Fibroblast of lung (primary cell): Measurements from ENCODE around the gene SMARCA2. TPM values are rescaled to one million over a fixed set of nuclear protein-coding genes. Genes with fewer than 3 reads are reported as not detected.

Source experiments
- DNase-seq, 2 donors: peaks; one replicate each; pipeline versions ENCODE4 v3.0.0 to v3.0.0-alpha.2; 2010; ENCODE audit warnings: low read depth in 2 of 2
- H2AFZ ChIP-seq: 2 replicates; pipeline ENCODE4 v1.5.1; 2012; ENCODE audit warnings: low read length, control low read depth, inconsistent platforms
- H3K27ac ChIP-seq: 2 replicates; pipeline ENCODE4 v1.5.1; 2011; ENCODE audit warnings: low read length, control low read depth; ENCODE audit not compliant: insufficient read depth
- H3K27me3 ChIP-seq: 2 replicates; pipeline ENCODE4 v1.5.1; 2011; ENCODE audit warnings: mild to moderate bottlenecking, low read length; ENCODE audit not compliant: control insufficient read depth, insufficient read depth
- H3K36me3 ChIP-seq: 2 replicates; pipeline ENCODE4 v1.5.1; 2011; ENCODE audit warnings: low read length; ENCODE audit not compliant: control insufficient read depth, insufficient read depth
- H3K4me1 ChIP-seq: 2 replicates; pipeline ENCODE4 v1.5.1; 2011; ENCODE audit warnings: low read length; ENCODE audit not compliant: control insufficient read depth, insufficient read depth; ENCODE audit errors: extremely low read depth
- H3K4me2 ChIP-seq: 2 replicates; pipeline ENCODE4 v1.5.1; 2011; ENCODE audit warnings: low read length, control low read depth; ENCODE audit not compliant: insufficient read depth; ENCODE audit errors: extremely low read depth
- H3K4me3 ChIP-seq, 4 experiments: fragments of 200-600 bp in 1 of 4; sonication (generic) in 1 of 4; replicated peaks in 1 of 4; 2 replicates each; pipeline ENCODE4 v1.5.1; 2011 to 2016; ENCODE audit warnings: low read length in 4 of 4, low read depth in 3 of 4, mild to moderate bottlenecking in 3 of 4, control low read depth in 2 of 4, inconsistent platforms in 1 of 4, mixed read lengths in 1 of 4; ENCODE audit not compliant: insufficient read depth in 1 of 4; ENCODE audit errors: control extremely low read depth in 1 of 4
- H3K79me2 ChIP-seq: 2 replicates; pipeline ENCODE4 v1.5.1; 2012; ENCODE audit warnings: mild to moderate bottlenecking, low read length, inconsistent platforms; ENCODE audit not compliant: control insufficient read depth, insufficient read depth
- H3K9ac ChIP-seq: 2 replicates; pipeline ENCODE4 v1.5.1; 2011; ENCODE audit warnings: mild to moderate bottlenecking, low read length, control low read depth; ENCODE audit not compliant: insufficient read depth
- H3K9me3 ChIP-seq: 2 replicates; pipeline ENCODE4 v1.5.1; 2012; ENCODE audit warnings: low read depth, low read length; ENCODE audit not compliant: control insufficient read depth, insufficient read depth
- H4K20me1 ChIP-seq: 2 replicates; pipeline ENCODE4 v1.5.1; 2011; ENCODE audit warnings: low read length; ENCODE audit not compliant: control insufficient read depth, insufficient read depth; ENCODE audit errors: extremely low read depth
- CTCF ChIP-seq, 2 donors: IDR thresholded peaks in 1 of 2; conservative IDR thresholded peaks in 1 of 2; 1 replicate in 1 of 2; 2 replicates in 1 of 2; pipeline ENCODE4 v1.5.1; 2011 to 2012; ENCODE audit warnings: low read length in 2 of 2, control low read depth in 1 of 2, inconsistent platforms in 1 of 2, low read depth in 1 of 2, mild to moderate bottlenecking in 1 of 2
- EZH2 ChIP-seq: IDR thresholded peaks from 2 replicates; pipeline ENCODE4 v1.5.1; 2012; ENCODE audit warnings: low read length, control low read depth, mild to moderate bottlenecking; ENCODE audit errors: missing control alignments
- polyA plus RNA-seq, 2 donors: library from polyadenylated mRNA; depleted of rRNA in 1 of 2; stranded (reverse) in 1 of 2; unstranded in 1 of 2; fragments of >200 nt; gene quantifications; 2 replicates each; pipeline ENCODE4 v1.2.1, GENCODE V29; 2011 to 2012; ENCODE audit warnings: missing spikeins in 1 of 2
- total RNA-seq: library from RNA; depleted of rRNA; stranded (reverse); fragments of >200 nt; gene quantifications from 2 replicates; pipeline ENCODE4 v1.2.1, GENCODE V29; 2014

The SMARCA2 gene
- total and polyA plus RNA-seq, 2 donors (not counting 1 experiment from before 2014, with no cell fraction given): 36.8 to 62.3 TPM

- Histone ChIP-seq H3K27me3 (no peaks in the 10 kb centered on the region), H3K36me3 (no peaks in the 10 kb centered on the region), H4K20me1 (no peaks in the 10 kb centered on the region), H3K4me1 (peaks cover under 1% of the 10 kb centered on the region), H3K4me2 (no peak overlapping the region), H2AFZ (no peak overlapping the region), H3K9me3 (no peaks in the 10 kb centered on the region), H3K4me3 (no peak overlapping the region), H3K79me2 (no peaks in the 10 kb centered on the region), H3K27ac (no peak overlapping the region), H3K9ac (no peak overlapping the region)
- TF ChIP-seq EZH2 (no peak), CTCF (conservative IDR thresholded peaks at IDR 0.05 in 1 of 2, IDR thresholded peaks at IDR 0.05 in 1 of 2; ENCODE audit: low read depth in 1 of 2, low read length in 2 of 2) (no peak)
- no peak for DNase-seq
Measured at GRCh38 chr9:2008372-2008771, 6.8 kb upstream of the SMARCA2 start.

GRCh38 chr9:2012347-2012746 lies 2.8 kb upstream of the SMARCA2 start:
- Histone ChIP-seq H3K4me3 (no peak overlapping the region), H3K4me1 (peaks cover 4% of the 10 kb centered on the region), H3K9ac (no peak overlapping the region), H3K27me3 (no peaks in the 10 kb centered on the region), H3K9me3 (no peaks in the 10 kb centered on the region), H2AFZ (no peak overlapping the region), H3K36me3 (no peaks in the 10 kb centered on the region), H3K27ac (no peak overlapping the region), H3K79me2 (no peaks in the 10 kb centered on the region), H4K20me1 (no peaks in the 10 kb centered on the region), H3K4me2 (no peak overlapping the region)
- TF ChIP-seq CTCF (conservative IDR thresholded peaks at IDR 0.05 in 1 of 2, IDR thresholded peaks at IDR 0.05 in 1 of 2; ENCODE audit: low read depth in 1 of 2, low read length in 2 of 2): no peak
- no peak for TF ChIP-seq EZH2
- DNase-seq: no peak

- no peak for TF ChIP-seq CTCF (conservative IDR thresholded peaks at IDR 0.05 in 1 of 2, IDR thresholded peaks at IDR 0.05 in 1 of 2; ENCODE audit: low read depth in 1 of 2, low read length in 2 of 2)
- TF ChIP-seq EZH2: no peak
- Histone ChIP-seq H3K9ac (no peak overlapping the region), H3K9me3 (no peaks in the 10 kb centered on the region), H3K4me3 (peak overlapping the region; percentile 74 to 94 (median 84)), H3K4me1 (peaks cover 8% of the 10 kb centered on the region), H3K79me2 (peaks cover 13% of the 10 kb centered on the region), H2AFZ (peak overlapping the region; percentile 96), H3K4me2 (peak overlapping the region; percentile 78), H3K36me3 (no peaks in the 10 kb centered on the region), H3K27ac (peak overlapping the region; percentile 53), H3K27me3 (no peaks in the 10 kb centered on the region), H4K20me1 (no peaks in the 10 kb centered on the region)
- peak in 1 of 2 donors; percentile 60 for DNase-seq
Measured at GRCh38 chr9:2013743-2014475, 1.2 kb upstream of the SMARCA2 start.
